ENCODE data around the gene TAL1. TPM values are rescaled to one million over a fixed set of nuclear protein-coding genes. Genes with fewer than 3 reads are reported as not detected.

TAL1 gene
- total RNA-seq, 1 experiment from 2014 or later: not detected

GRCh38 chr1:47192458-47193384 is 39.3 kb downstream of the TAL1 start:
- H3K4ac ChIP-seq (ENCODE audit: low read depth, low read length): no peak overlapping the region
- peaks cover 7% of the 10 kb centered on the region for H3K4me1 ChIP-seq (ENCODE audit: insufficient read depth, low read length)
- H2BK120ac ChIP-seq (ENCODE audit: low read depth, low read length, poor library complexity, severe bottlenecking): no peak overlapping the region
- H3K9me3 Mint-ChIP-seq: no peaks in the 10 kb centered on the region
- no peak overlapping the region for H3K56ac ChIP-seq (ENCODE audit: insufficient read length, low read depth, low read length)
- H2BK5ac ChIP-seq (ENCODE audit: insufficient read length, low read length): no peak overlapping the region
- H3K23me2 ChIP-seq (ENCODE audit: insufficient read length, low read depth, low read length, poor library complexity, severe bottlenecking): no peaks in the 10 kb centered on the region
- peak; percentile 95 for DNase-seq
- H2AFZ ChIP-seq (ENCODE audit: low read length): no peak overlapping the region
- H2BK20ac ChIP-seq (ENCODE audit: low read depth, low read length, poor library complexity, severe bottlenecking): no peak overlapping the region
- no peak overlapping the region for H2BK15ac ChIP-seq (ENCODE audit: low read depth, low read length)
- H3K27ac ChIP-seq (ENCODE audit: insufficient read length, low read depth, low read length): no peak overlapping the region
- no peak overlapping the region for H4K91ac ChIP-seq (ENCODE audit: insufficient read length, low read depth, low read length)
- H2AK5ac ChIP-seq (ENCODE audit: insufficient read length, low read length): no peak overlapping the region
- no peak overlapping the region for H3T11ph ChIP-seq (ENCODE audit: low read length)
- H4K8ac ChIP-seq (replicated peaks; ENCODE audit: insufficient read length, low read depth, low read length): no peak overlapping the region
- TF ChIP-seq, protein P1, sequence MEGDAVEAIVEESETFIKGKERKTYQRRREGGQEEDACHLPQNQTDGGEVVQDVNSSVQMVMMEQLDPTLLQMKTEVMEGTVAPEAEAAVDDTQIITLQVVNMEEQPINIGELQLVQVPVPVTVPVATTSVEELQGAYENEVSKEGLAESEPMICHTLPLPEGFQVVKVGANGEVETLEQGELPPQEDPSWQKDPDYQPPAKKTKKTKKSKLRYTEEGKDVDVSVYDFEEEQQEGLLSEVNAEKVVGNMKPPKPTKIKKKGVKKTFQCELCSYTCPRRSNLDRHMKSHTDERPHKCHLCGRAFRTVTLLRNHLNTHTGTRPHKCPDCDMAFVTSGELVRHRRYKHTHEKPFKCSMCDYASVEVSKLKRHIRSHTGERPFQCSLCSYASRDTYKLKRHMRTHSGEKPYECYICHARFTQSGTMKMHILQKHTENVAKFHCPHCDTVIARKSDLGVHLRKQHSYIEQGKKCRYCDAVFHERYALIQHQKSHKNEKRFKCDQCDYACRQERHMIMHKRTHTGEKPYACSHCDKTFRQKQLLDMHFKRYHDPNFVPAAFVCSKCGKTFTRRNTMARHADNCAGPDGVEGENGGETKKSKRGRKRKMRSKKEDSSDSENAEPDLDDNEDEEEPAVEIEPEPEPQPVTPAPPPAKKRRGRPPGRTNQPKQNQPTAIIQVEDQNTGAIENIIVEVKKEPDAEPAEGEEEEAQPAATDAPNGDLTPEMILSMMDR (conservative IDR thresholded peaks at IDR 0.05): peak; percentile 97
- H4K20me1 ChIP-seq (ENCODE audit: control insufficient read depth, insufficient read depth, insufficient read length): no peaks in the 10 kb centered on the region
- peak overlapping the region in 1 of 3 experiments; percentile 98; a peak in 2 of 7 replicates for H3K27ac Mint-ChIP-seq
- H3K4me3 Mint-ChIP-seq: peak overlapping the region in 1 of 2 experiments; percentile 60; a peak in 2 of 5 replicates
- H3K4me1 Mint-ChIP-seq: peaks cover 31 to 40% of the 10 kb centered on the region in 2 experiments
- no peak overlapping the region for H3K9ac ChIP-seq (ENCODE audit: extremely low read depth, insufficient read length, low read length)
- H4K5ac ChIP-seq (ENCODE audit: insufficient read length, low read depth, low read length): no peak overlapping the region
- peaks cover 7% of the 10 kb centered on the region; the same call in 1 of the 2 replicates for H3K27me3 ChIP-seq (ENCODE audit: insufficient read depth, low read length)
- no peaks in the 10 kb centered on the region for H3K9me3 ChIP-seq (ENCODE audit: control insufficient read depth, low read depth, low read length)
- peak overlapping the region; percentile 43 for H3K18ac ChIP-seq (ENCODE audit: insufficient read length, low read depth, low read length)
- H3K36me3 Mint-ChIP-seq (ENCODE audit: insufficient read depth in 1 of 3, low read depth in 3 of 3): no peaks in the 10 kb centered on the region
- WGBS (ENCODE audit: extremely low coverage, insufficient read length, low lambda C conversion rate): no CpG with 5 or more reads among the region's 10 CpGs
- peaks cover 62% of the 10 kb centered on the region for H3K27me3 Mint-ChIP-seq (ENCODE audit: low read depth)
- no peaks in the 10 kb centered on the region for H3K79me2 ChIP-seq (ENCODE audit: insufficient read depth, low read length)
- H3K79me1 ChIP-seq (ENCODE audit: insufficient read depth, low read depth, low read length, poor library complexity, severe bottlenecking): no peaks in the 10 kb centered on the region
- peak overlapping the region; percentile 17 for H3K4me2 ChIP-seq (ENCODE audit: insufficient read depth, insufficient read length, low read length)
- no peak overlapping the region for H3K23ac ChIP-seq (ENCODE audit: insufficient read length, low read depth, low read length)
- H3K14ac ChIP-seq (ENCODE audit: insufficient read depth, low read length): no peak overlapping the region
- H2BK12ac ChIP-seq (ENCODE audit: insufficient read length, low read depth, low read length): no peak overlapping the region
